ENCODE results near the gene TCERG1.

GRCh38 chr5:146458894-146459293, 11.8 kb downstream of the TCERG1 start:
- TF ChIP-seq CTCF (IDR thresholded peaks at IDR 0.05) = no peak
- TF ChIP-seq POLR2A (IDR thresholded peaks at IDR 0.05) = no peak

All from Peyer's patch (tissue), 4 donors.